ENCODE data around the gene SSUH2.
"Not testable (repeated sequence)": the region's sequence is repeated elsewhere in the genome, so short reads cannot be mapped to it uniquely, and the experiment has no call there.

Gene SSUH2

DNA sequence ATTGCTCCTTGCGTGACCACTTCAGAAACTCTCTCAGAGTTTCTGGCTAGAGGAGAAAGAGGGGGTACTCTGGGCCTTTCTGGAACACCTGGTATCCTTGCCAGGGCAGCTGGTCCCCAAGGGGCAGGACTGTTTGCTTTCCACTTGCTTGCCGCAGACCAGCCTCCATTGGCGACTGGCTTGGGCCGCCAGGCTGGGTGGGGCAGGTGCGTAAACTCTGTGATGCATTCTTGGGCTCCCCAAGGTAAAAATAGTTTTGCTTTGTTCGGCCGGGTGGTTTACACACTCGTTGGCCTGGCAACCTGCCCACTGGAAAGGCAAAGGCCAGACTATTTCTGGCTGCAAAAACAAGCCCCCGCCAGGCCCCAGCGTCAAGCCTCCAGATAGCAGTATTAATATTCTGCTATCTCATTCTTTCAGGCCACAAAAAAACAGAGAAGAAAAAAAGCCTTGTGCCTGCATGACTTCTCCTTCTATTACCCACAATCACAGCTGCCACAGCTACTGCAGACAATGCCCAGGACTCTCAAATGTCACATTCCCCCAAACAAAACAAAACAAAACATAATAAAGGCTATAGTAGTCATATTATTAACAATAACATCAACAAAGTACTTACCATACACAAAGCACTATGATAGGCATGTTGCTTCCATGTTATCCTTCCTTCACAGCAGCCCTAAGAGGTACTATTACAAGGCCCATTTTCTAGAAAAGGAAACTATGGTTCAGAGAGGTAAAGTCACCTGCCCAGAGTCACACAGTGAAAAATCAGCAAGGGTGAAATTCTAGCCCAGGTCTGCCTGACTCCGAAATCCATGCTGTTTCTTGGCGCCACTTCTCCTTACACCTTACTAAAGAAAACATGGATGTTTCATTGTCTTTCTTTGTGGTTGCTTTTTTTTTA is 14.0 kb upstream of the SSUH2 start:
- no peak for DNase-seq

DNA sequence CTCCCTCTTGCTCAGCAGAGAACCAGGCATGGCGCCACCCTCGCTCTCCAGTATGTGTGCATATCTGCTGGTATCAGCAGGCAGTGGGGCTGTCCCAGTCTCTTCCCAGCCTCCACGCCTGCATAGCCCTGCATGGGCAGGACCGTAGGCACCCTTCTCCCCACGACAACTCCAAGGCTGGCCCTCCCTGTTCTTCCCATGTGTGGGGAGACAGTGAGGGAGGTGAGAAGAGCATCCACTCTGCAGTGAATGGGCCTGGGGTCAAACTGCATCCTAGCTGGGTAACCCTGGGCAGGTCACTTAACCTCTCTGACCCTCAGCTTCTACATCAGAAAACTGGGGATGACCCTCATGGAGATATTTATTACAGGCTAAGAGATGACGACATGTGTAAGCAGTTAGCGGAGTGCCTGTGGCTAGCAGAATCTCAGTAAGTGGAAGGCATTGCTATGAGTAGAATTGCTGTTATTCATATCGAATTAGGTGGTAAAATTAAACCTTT is 13.3 kb upstream of the SSUH2 start:
- no peak for DNase-seq

DNA sequence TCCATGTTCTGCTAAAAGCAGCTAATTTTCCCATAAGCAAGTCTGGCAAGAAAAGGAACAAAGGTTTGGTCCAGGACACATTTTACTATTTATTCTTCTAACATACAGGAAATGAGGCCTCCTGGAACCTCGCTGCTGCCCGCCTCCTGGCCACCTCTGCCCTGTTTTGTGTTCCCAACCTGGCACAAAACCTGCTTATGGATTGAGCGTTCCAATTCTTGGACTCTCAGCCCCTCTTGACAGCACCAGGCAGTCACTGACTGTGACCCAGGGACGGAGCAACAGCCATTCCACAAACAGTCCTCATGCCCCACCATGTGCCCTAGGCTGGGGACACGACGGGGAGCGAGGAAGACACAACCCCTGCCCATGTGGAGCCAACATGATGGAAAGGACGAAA is 11.6 kb upstream of the SSUH2 start:
- no peak for DNase-seq

DNA sequence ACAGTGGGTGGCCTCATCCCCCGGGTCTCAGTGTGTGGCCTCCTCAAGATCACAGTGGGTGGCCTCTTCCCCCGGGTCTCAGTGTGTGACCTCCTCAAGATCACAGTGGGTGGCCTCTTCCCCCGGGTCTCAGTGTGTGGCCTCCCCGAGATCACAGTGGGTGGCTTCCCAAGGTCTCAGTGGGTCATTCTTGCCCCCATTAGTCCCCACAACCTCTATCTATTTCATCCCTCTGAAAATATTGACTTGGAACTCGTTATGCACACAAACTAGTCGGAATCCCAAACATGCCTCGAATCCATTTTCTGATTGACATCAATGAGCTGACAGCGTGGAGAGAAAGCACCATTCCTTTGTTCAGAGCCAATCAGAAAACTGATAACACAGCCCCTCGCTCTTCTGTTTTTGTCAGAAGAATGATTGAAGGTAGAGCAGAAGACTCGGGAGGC is 10.8 kb upstream of the SSUH2 start:
- no peak for DNase-seq

DNA sequence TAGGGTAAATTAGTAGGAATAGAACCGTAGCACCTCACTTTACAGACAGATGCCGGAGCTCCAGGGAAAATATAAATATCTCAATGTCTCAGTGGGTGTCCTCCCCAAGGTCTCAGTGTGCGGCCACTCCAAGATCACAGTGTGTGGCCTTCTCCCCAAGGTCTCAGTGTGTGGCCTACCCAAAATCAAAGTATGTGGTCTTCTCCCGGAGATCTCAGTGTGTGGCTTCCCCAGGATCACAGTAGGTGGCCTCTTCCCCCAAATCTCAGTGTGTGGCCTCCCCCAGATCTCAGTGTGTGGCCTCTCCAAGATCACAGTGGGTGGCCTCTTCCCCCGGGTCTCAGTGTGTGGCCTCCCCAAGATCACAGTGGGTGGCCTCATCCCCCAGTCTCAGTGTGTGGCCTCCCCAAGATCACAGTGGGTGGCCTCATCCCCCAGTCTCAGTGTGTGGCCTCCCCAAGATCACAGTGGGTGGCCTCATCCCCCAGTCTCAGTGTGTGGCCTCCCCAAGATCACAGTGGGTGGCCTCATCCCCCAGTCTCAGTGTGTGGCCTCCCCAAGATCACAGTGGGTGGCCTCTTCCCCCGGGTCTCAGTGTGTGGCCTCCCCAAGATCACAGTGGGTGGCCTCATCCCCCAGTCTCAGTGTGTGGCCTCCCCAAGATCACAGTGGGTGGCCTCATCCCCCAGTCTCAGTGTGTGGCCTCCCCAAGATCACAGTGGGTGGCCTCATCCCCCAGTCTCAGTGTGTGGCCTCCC is 10.2 kb upstream of the SSUH2 start:
- DNase-seq: not testable (repeated sequence)

DNA sequence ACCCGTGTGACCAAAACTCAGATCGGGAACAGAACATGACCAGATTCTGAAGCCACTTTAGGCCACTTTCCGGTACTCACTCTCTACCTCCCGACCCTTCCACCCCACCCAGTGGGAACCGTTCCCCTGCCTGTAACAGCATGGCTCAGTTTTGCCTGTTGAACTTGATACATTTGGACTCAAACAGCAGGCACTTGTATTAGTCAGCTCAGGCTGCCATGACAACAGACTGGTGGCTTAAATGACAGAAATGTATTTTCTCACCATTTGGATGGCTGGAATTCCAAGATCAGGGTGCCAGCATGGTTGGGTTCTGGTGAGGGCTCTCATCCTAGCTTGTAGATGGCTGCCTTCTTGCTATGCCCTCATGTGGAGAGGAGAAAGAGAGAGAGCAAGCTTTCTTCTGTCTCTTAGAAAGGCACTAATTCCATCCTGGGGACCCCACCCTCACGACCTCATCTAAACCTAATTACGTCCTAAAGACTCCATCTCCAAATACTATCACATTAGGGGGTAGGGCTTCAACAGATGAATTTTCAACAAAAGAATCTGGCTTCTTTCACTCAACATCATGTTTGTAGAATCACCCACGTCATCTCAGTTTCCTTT is 9.3 kb upstream of the SSUH2 start:
- DNase-seq: no peak

DNA sequence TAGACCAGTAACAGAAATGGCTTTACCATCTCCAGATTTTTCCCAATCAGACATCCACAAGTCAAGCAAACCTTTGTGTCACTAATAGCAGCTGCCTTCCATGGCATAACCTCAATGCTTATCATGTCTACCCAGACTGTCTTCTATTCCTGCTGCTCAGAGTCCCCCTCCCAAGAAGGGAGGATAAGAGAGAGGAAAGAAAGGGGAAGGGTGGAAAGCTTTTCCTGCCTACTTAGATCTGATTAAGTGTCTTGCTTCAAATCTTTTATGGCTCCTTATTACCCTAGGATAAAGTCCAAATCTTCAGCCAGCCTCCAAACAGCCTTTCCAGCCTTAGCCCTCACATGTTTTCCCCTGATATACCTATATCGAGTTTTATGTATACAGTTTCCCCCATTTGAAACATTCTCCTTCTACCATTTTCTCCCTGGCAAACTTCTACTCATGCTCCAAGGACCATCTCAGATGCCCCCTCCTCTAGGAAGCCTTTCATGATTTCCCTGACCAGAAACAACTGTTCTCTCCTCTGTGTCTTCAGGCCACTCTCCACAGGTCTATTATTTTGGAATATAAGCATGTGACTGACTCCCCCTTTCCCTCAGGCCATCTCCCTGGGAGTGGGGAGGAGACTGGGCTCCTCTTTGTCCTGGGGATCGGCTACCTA is 7.9 kb upstream of the SSUH2 start:
- DNase-seq: no peak

DNA sequence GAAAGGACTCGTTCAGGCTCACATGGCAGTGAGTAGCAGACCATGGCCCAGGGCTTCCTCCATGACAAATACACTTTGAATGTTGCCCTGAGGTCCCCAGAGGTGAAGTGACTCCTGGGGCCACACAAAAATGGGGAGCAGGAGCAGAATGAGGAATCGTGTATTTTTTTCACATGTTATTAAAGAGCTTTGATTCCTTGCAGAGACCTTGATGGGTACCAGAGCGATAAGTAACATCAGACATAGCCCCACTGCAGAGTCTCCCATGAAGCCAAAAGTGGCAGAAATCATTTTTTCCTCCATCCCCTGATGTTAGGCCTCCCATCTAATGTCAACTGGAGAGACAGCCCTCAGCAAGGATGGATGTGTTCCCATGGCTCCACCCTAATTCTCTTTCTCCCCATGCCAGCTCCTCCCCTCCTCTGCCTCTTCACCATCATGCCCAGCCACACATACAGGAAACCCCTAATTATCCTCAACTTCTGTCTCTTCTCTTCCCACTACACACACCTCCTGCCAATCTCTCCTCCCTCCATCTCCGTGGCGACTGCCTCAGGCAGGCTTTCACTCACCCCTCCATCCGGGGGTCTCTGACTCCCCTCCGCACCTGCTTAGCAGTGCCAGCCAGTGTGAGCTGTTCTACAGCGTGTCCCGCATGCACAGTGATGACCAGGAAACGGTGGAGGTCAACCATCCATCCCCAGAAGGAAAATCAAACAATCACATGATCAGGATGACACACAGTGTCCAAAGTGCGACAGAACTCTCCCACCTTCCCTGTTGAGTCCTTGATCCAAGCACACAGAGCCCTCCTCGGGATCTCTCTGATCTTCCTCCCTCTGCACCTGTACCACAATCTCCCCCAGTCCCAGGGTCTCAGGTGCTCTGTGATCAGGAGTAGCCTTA is 7.1 kb upstream of the SSUH2 start:
- DNase-seq: no peak

DNA sequence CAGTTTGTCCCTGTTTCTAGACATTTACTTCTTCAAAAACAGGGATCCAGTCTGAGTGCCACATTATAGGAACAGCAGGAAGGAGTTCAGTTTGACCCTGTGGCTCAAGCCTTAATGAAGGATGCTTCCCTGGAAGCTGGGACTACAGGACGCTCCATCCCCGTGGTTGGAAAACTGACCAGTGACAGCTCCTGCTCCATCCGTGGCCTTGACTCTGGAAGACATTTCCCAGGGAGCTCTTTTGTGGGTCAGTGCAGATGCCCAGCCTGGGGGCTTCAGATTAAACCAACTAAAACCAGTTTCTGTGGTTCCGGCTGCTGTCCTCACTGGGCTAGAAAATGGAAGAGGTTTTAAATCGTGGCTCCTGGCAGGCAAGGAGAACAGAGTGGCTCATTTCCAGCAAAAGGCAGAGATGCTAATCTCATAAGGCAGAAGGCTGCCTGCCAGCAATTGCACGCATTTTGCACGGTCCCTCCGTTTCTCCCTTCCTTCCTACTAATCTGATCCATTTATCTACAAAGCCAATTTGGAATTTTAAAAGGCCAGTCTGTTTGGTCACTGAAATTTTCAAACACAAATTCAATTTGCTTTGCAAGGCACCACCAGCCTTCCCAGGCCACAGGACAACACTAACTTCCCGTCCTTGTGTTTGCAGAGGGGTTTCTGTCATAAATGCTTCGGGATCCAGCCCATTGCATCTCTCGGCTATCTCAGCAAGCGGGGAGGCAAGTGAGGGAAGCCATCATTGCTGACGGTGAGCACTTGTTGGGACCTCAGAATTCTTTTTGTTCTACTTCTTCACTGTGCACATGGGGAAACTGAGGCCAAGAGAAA is 6.2 kb upstream of the SSUH2 start:
- no peak for DNase-seq

DNA sequence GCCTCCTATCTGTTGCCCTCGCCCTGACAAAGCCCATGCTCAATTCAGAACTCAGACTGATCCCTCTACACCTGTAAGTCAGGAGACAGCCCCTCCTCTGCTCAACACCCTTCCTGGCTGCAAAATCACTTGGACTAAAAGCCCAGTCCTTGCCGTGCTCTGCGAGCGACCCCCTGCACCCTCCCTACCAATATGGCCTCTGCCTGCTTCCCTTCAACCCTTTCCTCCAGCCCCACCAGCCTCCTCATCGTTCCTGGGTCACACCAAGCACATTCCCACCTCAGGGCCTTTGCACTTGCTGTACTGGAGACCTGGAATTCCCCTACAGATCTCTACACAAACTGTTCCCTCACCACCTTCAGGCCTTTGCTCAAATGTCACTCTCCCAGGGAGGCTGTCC is 5.2 kb upstream of the SSUH2 start:
- DNase-seq: no peak

DNA sequence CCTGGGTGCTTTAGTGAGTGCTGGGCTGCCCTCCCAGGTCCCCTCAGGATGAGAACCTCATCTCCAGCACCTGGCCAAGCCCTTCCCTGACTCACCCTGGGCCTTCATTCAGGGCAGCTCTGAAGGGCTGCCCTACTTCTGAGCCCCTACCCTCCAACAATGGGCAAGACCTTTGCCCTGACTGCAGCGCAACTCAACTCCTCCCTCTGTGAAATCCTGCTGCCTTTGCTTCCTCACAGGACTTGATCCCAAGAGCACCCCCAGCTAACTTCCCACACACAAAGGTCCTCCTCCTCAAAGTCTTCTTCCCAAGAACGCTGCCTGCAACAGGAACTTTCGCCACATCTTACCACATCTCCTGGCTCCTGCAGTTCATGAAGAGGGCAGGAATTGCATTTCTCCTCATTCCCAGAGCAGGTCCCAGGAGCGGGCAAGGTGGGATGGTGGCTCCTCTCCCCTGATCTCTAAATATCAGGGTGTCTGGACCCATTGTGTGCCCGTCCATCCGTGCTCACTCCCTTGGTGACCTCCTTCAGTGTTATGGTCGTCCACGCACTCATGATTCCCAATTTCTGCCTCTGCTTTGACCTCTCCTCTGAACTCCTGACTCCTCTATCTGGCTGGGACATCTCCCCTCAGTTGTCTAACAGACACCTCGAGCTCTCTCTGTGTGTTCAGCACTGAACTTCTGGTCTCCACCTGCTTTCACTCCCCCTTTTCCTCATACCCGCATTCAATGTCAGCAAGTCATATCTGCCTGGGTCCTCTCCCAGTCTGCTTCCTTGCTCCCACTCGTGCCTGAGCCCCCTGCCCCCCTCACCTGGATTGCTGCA is 4.5 kb upstream of the SSUH2 start:
- no peak for DNase-seq

DNA sequence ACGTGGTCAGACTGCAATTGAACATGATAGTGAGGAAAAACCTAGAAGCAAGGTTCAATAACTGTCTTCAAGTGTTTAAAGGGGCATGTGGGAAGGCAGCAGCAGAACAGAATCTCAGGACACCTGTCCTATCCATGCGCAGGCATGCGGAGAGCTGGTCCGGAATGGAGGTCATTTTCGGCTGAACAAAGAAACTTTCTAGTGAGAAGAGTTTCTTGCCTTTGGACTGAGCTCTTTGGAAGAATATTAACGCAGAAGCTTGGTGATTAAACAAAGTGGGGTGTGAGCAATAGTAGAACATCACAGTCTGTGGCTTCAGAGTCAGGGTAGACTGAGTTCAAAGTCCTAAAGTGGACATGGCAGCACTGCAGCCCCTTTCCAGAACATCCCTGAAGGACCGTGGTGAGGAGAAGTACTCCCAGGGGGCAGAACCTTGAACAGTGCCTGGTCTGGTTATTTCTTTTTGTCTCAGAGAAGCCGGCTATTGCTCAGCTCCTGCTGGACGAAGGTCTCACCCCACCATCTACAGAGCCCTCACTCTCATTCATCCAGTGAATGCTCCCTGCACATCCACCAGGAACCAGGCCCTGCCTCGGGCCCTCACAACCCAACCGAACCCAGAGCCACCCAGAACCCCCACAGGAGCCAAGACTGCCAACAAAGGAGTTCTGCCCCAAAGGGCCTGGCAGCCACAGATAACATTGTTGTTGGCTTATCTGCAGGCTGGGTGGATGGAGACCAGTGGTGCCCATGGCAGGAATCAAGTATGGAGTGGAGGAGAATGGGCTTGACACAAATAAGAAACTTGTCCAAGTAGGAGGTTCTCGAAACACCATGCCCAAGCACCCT is 2.8 kb upstream of the SSUH2 start:
- DNase-seq: no peak

DNA sequence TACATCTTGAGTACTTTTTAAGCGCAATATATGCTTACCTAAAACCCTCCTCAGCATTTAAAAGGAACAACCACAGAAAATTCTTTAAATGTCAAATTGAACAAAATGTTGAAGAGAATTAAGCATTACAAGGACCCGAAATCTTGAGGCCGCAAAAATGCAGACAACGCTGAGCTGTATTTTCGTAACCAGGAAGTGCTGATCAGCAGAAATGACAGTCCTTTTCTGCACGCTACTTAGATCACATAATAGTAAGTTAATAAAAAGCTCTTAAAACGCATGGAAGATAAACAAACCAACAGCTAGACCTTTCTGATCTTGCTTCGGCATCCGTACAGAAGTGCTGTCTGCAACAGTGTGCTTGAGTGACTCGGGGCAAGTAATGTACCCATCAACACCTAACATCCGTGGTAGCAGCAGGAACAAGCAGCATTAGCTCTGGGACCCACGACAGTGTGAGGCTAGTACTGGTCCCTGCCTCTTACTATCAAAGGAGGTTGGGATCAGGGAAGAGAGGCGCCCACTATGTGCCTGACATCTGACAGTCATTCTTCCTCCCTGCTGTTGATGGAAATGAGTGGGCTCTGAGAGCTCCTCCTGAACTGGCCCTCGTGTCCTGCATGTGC is 1.8 kb upstream of the SSUH2 start:
- no peak for DNase-seq

DNA sequence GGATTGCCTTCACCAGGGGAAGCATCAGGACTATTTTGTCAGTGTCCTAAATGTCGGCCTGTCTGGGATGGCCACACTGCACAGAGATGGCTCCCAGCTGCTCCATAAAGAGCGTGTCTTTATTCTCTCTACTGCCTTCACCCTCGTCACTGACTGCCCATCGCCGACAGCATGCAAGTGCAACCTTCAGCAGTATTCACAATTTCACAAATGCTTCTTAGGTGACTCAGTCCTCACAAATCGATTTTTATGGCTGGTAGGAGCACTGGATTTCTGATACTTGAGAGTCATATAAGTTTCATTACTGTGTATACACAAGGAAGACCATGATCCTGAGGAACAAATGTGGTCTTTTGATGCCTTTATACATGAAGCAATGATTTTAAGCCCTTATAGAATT is 1.1 kb upstream of the SSUH2 start:
- DNase-seq: no peak

DNA sequence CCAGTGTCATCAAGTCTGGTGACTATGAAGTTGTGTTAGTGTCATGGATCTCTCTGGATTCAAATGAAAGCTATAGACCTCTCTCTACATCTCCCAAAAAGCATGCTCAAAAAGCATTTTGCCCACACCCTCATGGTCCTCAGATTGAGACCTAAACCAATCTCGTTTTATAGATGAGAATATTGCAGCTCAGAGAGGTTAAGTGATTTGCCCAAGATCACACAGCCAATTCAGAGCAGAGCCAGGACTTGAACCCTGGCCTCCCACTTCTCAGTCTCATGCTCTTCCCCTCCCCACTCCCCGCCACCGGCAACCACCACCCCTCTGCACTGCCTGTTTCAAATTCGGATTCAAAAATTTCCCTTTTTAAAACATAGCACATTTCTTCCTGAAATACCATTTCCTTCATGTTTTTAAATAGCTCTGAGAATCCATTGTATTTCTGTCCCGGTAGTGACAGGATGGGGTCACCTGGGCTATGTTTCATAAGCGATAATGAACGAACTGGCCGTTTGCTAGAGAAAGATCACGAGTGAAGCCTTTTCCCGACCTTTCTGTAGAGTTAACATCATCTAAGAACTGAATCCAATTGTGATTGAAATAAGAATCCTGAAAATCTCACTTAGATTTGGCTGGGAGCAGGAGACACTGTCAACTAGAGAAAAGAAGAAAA is 769 bp downstream of the SSUH2 start:
- no peak for DNase-seq

DNA sequence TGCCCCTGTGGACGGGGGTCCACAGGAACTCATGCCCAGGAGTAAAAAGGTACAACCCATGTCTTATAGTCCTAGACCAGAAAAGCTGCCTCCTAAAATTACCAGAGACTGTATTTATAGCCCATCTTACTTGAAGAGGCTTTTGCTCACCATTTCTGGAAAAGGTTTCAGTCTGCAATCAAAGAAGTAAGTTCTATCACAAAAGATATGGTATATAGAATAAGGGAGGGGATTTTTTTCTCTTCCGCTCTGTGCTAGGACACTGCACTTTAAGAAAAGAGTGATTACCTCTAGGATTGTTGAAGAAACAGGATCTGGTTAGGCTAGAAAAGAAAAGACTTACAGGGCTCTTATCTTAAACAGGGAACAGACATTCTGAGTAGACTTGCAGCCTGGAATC is 2.6 kb downstream of the SSUH2 start:
- no peak for DNase-seq

DNA sequence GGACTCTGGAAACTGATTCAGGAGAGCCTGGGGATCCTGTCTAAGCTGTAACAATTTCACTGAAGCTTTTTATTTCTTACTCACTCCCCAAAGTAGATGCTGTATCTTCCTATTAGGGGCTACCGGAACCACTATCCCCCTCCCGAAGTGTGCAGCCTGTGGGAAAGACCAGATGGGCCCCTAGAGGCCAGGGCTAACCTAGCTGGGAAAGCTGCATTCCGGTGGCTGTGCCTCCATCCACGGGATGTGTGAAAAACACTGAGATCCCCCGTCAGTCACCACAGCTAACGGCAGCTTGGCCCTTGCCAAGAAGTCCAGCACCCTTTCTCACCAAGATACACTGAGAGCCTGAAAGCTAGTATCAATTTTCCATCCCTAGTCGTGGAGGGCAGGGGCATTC is 3.1 kb downstream of the SSUH2 start:
- DNase-seq: no peak

DNA sequence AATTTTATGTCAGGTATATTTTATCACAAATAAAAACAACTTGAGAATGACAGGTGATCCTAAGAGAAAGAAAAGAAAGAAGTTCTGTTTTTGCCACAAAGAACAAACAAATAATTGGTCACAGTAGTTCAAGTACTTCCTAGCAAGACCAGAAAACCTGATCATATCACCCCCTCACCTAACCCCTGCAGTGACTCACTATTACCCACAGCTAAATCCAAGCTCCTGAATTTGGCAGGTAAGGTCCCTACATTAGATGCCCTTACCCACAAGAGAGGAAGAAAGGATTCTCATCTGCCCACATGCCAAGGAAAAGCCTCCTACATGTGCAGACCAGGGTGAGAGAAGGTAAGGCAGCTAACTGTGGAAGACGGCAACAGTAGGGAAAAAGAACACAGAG is 4.4 kb downstream of the SSUH2 start:
- no peak for DNase-seq
